ENCODE measurements around the gene KRTAP3-3. TPM values are rescaled to one million over a fixed set of nuclear protein-coding genes. Genes with fewer than 3 reads are reported as not detected.
"Not testable (repeated sequence)": the region's sequence is repeated elsewhere in the genome, so short reads cannot be mapped to it uniquely, and the experiment has no call there.

KRTAP3-3 gene
- polyA plus RNA-seq, 4 donors, result not detected

DNA sequence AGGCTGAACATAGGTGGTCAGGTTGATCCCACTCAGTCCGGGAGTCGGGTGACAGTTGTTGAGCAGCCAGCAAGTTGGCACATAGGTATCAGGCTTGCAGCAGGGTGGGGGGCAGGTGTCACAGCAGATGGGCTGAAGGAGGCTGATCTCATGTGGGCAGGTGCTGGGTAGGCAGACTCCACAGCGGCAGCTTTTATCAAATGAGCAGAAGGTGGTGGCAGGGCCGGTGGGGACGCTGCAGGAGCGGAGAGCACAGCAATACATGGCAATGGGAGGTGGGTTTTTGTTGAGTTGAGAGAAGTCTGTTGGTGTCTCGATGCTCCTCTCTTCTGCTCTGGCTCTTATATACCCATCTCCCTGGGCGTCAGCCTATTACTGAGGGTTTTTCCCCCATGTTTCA, 14.8 kb upstream of the KRTAP3-3 start, which contains the start of gene KRTAP3-1:
Gene KRTAP3-1, minus strand, starts transcription at position 318 of the 400 bp plus-strand sequence. Its CDS starts 54 bp downstream, at position 264.
- no peak for DNase-seq (ENCODE audit: low read depth in 4 of 4, low spot score in 3 of 4)

DNA sequence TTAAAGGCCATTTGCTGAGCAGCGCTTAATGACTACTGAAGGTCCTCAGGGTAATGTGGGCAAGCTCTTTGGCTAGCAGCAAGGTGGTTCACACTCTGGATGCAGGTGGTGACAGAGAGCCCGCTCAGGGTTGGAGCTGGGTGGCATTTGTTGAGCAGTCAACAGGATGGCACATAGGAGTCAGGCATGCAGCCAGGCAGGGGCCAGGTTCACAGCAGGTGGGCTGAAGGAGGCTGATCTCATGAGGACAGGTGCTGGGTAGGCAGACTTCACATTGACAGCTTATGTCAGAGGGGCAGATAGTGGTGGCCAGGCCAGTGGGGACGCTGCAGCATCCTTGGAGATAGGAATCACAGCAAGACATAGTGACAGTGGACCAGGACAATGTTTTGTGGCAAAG, 10.4 kb upstream of the KRTAP3-3 start:
- DNase-seq (ENCODE audit: low read depth in 4 of 4, low spot score in 3 of 4), result no peak

DNA sequence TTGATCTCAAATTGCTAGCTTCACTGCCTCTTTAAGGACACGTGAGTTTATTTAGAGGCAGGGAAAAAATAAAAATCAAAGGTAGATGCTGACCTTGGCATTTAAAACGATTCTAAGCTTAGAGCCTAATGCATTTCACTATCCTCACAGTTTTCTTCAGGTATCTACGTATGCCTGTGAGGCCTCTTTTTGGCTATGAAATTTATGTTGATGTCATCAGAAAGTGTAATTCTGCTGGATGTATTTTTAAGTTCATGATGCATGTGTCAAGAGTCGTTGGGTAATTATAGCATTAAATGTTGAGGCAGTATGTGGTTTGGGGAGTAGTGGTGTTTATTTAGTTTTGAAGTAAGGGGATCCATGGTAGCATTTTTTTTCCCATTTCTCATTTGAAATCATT, 10.0 kb upstream of the KRTAP3-3 start:
- no peak for DNase-seq (ENCODE audit: low read depth in 4 of 4, low spot score in 3 of 4)

- DNase-seq (ENCODE audit: low read depth in 4 of 4, low spot score in 3 of 4), result no peak
These were observed 8.8 kb upstream of the KRTAP3-3 start for GRCh38 chr17:41002814-41003213.

DNA sequence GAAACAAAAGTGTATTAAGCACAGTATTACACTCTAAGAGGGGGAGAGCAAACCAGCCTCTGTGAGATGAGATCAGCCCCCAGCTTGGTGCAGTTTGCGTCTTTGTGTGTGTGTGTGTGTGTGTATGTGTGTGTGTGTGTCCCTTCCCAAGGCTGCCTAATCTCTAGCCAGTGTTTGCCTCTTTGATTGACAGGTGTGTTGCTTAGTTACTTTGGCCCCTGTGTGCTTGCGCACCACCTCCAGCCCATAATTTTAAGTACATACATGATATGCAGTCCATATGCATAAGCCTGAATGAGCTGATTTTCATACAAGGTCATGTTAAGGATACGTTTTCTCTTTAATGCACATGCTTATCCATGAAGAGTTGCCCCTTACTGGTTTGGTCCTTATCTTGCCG, 7.8 kb upstream of the KRTAP3-3 start:
- no peak for DNase-seq (ENCODE audit: low read depth in 4 of 4, low spot score in 3 of 4)

- DNase-seq (ENCODE audit: low read depth in 4 of 4, low spot score in 3 of 4), result not testable (repeated sequence)
These were observed 5.6 kb upstream of the KRTAP3-3 start, which contains the start of gene KRTAP3-2 for GRCh38 chr17:40999563-40999962. Gene KRTAP3-2 (minus strand): TSS chr17:40999906. CDS start chr17:40999853, 53 bp downstream.

DNA sequence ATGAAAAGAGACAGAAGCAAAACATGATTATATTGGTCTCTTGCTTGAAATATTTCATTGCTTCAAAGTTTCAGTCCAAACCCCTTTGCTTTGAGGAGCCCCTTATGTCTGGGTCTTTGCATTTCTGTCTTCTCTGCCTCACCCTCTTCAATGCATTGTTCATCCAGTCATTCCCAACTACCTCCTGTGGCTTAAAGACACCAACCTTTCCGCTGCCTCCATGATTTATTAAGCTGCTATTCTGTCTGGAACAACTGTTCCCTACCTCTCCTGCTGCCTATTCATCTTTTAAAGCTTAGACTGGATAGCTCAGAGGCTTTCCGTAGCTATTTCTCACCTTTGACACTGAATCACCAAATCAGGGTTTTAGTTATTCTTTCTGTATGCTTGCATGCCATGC, 3.4 kb upstream of the KRTAP3-3 start:
- DNase-seq (ENCODE audit: low read depth in 4 of 4, low spot score in 3 of 4), result no peak

DNA sequence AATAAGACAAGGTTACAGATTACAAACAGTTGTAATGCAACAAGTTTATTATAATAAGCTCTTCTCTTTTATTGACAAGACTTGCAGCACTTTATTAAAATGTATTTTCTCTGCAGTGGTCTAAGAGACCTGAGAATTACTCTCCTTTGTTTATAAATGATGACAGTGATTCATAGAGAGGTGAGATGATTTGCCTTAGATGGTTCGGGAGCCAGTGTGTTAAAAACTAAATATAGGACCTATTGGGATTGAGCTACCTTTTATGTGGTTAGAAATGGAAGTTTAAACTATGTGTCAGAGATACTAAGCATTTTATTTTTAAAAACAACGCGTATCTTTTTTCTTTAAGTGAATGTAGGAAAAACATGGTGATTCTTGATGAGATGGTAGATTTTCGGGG, 2.9 kb upstream of the KRTAP3-3 start:
- DNase-seq (ENCODE audit: low read depth in 4 of 4, low spot score in 3 of 4), result no peak

DNA sequence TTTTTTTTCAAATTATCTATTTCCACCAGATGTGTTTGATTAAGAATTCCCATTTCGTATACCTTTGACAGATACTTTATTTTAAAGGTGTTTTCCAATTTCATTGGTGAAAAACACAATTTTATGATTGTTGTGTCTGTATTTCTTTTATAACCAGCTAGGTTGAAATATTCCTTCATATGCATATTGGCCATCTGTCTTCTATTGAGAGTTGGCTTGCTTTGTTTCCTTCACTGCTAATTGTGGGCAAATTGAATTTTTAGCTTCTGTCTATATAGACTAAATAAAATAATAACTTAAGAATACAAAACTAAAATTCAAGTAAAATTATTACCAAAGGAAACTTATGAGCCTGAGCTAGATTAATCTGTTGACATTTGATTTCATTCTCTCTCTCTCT, 1.2 kb upstream of the KRTAP3-3 start:
- DNase-seq (ENCODE audit: low read depth in 4 of 4, low spot score in 3 of 4), result no peak

GRCh38 chr17:40993084-40993483, 880 bp downstream of the KRTAP3-3 start:
- DNase-seq (ENCODE audit: low read depth in 4 of 4, low spot score in 3 of 4), result no peak

DNA sequence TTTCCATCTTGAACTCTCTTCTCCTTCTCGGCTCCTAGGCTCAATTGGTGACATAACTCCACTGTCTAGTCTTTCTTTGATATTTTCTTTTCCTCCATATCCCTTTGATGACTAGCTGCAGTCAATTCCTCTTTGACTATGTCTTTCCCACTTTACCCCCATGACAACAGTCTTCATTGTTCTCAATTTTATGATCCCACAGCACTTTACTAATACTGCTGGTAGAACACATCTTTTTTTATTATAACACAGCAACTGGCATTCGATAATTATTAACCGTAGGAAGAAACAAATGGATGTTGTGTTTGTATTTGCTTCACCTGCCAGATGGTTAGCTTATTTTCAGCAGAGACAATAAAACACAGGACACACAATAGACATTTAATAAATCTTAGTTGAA, 1.3 kb downstream of the KRTAP3-3 start:
- DNase-seq (ENCODE audit: low read depth in 4 of 4, low spot score in 3 of 4), result no peak

DNA sequence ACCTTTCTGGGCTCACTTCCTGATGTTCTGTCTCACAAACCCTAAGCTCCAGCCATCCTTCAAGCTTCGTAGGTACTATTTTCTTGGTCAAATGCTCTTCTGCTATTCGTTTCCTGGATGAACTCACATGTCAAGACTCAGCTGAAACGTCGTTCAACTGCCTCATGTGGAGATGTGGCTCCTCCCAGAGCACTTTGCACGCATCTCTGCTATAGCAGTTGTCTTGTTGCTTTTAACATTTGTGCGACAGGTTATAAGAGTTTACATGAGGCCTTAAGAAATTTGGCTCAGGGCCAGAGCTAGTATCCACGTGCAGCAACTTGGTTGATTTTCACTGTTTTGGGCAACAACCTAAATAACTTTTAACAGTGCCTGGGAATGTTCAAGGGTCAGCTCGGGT, 7.0 kb downstream of the KRTAP3-3 start:
- DNase-seq (ENCODE audit: low read depth in 4 of 4, low spot score in 3 of 4), result no peak

- DNase-seq (ENCODE audit: low read depth in 4 of 4, low spot score in 3 of 4), result no peak
These were observed 9.7 kb downstream of the KRTAP3-3 start, which contains the start of gene KRT40 for GRCh38 chr17:40984226-40984625. Gene KRT40 (minus strand): TSS chr17:40984326. CDS start chr17:40984273, 53 bp downstream.

DNA sequence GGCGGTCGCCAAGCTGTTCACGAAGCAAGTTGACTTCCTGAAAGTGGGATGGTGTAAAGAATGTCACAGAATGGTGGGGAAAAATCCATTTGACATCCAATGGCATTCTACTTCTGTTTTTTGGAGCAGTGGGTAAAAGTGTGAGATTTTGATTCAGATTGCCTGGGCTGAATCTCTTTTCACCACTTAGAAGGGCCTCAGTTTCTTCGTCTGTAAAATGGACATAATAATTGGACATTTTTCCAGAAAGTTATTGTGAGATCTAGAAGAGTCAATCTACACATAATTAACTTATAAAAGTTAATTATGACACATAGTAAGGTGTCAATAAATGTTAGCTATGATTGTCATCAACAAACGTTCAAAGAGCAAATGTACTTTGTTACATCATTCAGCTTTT, 12.8 kb downstream of the KRTAP3-3 start:
- DNase-seq (ENCODE audit: low read depth in 4 of 4, low spot score in 3 of 4), result no peak

DNA sequence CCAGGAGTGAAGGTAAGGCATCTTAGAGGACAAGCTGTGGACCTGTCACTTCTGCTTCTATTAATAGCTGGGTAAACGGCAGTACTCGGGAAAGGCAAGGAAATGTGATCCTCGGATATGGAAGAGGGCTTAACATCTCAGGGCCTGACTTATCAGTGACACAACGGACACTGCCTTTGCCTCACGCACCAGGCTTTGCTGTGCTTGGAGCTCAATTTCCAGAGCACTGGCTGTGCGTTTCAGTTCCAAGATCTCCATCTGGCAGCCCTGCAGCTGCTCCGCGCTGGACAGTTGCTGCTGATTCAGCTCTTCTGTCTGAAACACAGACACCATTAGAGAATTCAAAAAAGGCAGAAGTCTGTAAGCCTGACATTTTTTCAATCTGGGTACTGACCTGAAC, 13.4 kb downstream of the KRTAP3-3 start:
- DNase-seq (ENCODE audit: low read depth in 4 of 4, low spot score in 3 of 4), result no peak

- DNase-seq (ENCODE audit: low read depth in 4 of 4, low spot score in 3 of 4), result no peak
These were observed 13.8 kb downstream of the KRTAP3-3 start for GRCh38 chr17:40980117-40980516.

DNA sequence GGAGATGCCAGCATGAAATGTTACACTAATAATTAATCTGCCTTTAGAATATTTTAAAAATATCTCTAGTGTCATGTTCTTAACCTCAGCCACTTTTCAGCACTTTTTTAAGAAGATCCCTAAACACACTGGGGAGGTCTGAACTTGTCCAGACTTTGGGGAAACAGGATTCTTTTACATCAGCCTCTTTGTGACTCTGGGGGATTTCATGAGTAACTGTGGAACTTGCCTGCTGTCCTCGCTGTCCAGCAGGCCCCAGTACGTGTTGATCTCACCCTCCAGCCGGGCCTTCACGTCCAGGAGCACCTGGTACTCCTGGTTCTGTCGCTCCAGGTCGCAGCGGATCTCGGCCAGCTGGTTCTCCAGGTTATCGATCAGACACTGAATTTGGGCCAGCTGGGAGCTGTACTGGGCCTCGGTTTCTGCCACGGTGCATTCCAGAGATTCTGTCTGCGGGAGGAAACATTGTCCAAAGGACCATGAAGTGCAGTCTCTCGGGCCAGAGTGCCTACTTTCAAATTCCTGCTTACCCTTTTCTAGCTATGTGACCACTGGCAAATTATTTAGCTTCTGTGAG, 15.3 kb downstream of the KRTAP3-3 start:
- DNase-seq (ENCODE audit: low read depth in 4 of 4, low spot score in 3 of 4), result no peak

DNA sequence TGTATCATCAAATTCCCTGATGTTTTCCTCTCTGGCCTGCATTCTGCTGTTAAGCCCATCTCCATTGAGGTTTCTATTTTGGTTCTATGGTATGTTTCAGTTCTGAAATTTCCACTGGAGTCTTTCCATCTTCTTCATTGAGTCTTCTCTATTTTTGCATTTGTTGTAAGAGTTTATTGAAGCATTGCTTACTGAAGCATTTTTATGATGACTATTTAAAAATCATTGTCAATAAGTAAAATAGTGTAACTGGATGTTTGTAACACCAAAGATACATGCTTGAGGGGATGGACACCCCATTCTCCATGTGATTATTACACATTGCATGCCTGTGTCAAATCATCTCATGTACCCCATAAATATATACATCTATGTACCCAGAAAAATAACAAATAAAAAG, 18.4 kb downstream of the KRTAP3-3 start:
- DNase-seq (ENCODE audit: low read depth in 4 of 4, low spot score in 3 of 4), result no peak

DNA sequence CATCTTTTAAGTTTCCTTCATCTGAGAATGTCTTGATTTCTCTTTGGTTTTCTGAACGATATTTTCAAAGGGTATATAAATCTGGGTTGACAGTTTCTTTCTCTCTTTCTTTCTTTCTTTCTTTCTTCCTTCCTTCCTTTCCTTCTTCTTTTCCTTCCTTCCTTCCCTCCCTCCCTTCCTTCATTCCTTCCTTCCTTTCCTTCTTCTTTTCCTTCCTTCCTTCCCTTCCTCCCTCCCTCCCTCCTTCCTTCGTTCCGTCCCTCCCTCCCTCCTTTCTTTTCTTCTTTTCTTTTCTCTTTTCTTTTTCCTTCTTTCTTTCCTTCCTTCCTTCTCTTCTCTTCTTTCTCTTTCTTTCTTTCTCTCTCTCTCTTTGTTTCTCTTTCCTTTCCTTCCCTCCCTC, 19.6 kb downstream of the KRTAP3-3 start:
- DNase-seq (ENCODE audit: low read depth in 4 of 4, low spot score in 3 of 4), result no peak

GRCh38 chr17:40967582-40967981, 26.4 kb downstream of the KRTAP3-3 start:
- DNase-seq (ENCODE audit: low read depth in 4 of 4, low spot score in 3 of 4), result no peak

- no peak for DNase-seq (ENCODE audit: low read depth in 4 of 4, low spot score in 3 of 4)
These were observed 27.1 kb downstream of the KRTAP3-3 start, which contains the start of gene KRT39 for GRCh38 chr17:40966848-40967247. Gene KRT39 (minus strand): TSS chr17:40966948. CDS start chr17:40966856, 92 bp downstream.

DNA sequence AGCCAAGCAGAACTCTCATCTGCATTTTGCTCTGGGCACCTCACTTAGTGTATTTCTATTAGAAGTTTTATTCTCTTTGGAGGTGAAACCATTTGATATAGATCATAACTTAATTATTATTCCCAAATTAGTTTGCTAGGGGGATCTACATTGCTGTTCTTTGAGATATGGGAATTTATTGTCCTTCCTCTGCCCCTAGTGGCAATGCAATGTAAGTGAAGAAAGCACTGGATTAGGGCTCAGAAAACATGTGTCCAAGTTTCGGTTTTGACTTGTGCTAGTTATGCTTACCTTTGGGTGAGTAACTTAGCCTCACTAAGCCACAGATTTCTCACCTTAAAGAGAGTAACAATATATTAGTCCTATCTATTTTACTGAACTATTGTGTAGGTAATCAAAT, 30.1 kb downstream of the KRTAP3-3 start:
- DNase-seq (ENCODE audit: low read depth in 4 of 4, low spot score in 3 of 4), result no peak

DNA sequence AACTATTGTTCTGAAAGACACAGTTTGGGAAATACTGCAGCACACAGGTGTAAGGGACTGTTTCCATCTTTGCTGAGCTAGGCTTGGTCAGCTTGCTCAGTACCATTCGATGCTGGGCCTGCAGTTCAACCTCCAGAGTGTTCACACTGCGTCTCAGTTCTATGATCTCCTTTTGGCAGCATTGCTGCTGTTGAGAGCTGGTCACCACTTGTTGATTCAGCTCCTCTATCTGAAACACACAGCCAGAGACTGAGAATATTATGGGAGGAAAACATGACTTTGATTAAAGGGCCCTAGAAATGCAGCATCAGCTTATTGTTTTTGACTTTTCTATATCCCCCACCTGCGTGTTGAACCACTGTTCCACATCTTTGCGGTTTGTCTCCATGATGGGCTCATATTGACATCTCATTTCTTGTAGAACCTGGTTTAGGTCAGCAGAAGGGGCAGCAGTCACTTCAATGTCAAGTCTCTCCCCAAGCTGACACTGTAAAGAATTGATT, 31.9 kb downstream of the KRTAP3-3 start:
- DNase-seq (ENCODE audit: low read depth in 4 of 4, low spot score in 3 of 4), result no peak

Data from left renal pelvis (tissue), 4 donors.